CD4-positive, alpha-beta T cell treated with Interleukin-17A for 4 hours (primary cell): ENCODE results near the gene OVAAL.
"Not testable (repeated sequence)": the region's sequence is repeated elsewhere in the genome, so short reads cannot be mapped to it uniquely, and the experiment has no call there.

Experiments
- DNase-seq: peaks from one replicate; pipeline ENCODE4 v3.0.0-alpha.2; 2020; ENCODE audit warnings: mixed read lengths

OVAAL gene

GRCh38 chr1:180540697-180541594 lies 17.8 kb upstream of the OVAAL start:
- no peak for DNase-seq

- DNase-seq, result no peak
Measured at GRCh38 chr1:180542113-180542837, 16.5 kb upstream of the OVAAL start.

DNA sequence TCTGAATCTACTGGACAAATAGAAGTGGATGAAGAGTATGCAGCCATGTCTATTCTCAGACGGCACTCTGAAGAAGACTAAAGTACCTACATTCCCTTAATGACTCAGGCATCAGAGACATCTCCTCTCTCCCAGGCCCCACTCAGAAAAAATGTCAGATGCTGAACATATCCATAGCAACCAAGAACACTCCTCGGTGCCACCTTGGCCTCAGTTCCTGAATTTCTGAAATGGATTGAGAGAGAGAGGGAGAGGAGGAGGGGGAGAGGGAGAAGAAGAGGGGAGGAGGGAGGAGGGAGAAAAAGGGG lies 16.0 kb upstream of the OVAAL start:
- no peak for DNase-seq

DNA sequence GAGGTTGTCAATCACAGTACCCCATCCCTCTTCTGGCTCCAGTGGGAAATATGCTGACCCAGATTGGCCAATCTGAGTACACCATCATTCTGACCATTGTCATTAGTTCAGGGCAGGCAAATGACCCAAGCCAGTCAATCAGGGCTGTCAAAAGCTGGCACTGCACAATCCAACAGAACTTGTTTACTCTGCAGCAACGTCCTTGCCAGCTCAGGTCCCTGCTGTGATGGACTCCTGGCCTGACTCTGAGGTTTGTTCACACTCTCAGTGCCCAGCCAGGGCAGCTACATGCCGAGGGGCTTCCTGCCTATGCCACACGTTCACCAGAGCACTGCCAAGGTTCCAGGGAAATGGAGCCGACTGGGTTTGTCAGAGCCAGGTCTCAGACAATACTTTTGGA lies 14.7 kb upstream of the OVAAL start:
- DNase-seq, result no peak

DNA sequence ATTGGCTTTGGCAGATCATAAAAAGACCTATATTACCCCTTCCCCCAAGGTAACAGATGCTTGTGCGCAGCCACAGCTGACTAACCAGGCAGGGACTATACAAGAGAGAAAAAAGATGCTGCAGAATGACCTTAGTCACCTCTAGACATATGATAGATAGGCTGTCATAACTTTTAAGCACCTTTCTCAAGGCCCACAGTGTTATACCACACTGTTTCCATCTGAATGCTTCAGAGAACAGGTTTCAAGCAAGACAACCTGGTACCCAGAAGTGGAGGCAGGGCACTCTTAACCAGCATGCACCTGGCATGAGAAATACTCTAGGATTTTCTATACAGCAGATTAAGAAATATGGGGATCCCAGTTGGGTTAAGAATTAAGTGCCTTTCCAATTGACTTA lies 12.8 kb upstream of the OVAAL start:
- DNase-seq, result no peak

DNA sequence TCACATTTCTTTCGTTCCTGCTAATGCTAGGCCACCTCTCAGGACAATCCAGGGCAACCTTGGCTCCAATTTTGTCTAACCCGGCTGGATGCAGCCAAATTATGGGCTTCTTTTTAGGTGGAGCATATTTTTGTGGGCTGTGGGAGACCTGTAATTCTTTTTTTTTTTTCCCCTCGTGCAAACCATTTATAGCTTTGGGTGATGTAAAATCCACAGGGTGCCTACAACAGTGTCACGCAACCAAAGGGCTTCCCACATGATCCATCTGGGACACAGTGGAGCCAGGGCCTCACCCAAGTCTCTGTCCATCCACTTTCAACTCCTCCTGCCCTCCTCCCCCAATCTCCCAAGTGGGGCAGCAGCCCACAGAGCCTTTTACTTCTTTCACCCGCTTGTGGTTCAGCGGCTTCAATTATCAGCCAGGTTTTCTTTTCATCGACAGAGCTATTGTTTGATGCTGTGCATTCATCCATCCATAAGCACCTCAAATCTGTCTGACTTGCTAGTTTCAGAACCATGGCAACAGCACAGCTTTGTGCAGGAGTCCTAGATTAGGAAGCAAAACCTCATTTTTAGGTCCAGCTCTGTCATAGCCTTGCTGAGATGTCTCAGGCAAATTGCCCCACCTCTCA lies 10.0 kb upstream of the OVAAL start:
- DNase-seq, result no peak

DNA sequence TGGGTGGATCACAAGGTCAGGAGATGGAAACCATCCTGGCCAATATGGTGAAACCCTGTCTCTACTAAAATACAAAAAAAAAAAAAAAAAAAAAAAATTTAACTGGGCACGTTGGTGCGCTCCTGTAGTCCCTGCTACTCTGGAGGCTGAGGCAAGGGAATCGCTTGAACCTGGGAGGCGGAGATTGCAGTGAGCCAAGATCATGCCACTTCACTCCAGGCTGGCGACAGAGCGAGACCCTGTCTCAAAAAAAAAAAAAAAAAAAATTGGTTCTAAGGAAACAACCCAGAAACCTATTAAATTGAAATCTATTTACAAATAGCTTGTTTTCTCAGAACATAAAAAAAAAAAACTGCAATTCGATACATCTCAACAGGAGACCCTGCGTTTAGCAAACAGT lies 9.0 kb upstream of the OVAAL start:
- DNase-seq, result not testable (repeated sequence)

DNA sequence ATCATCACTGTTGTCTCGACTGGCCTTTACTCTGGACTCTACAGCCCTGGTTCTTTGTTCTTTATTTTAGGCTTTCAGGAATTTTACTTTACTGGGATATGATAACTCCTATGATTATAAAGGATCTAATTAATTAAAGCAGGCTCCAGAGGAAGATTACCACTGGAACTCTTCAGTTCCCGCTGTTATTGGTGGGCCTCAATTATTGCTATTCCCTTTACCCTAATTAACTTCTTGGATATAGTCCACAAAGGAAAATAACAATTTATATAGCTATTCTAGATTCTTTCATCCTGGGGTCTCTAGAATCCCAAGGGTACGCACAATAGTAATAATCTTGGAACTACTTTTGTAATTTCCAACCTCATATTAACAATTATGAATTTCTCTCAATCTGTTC lies 8.5 kb upstream of the OVAAL start:
- no peak for DNase-seq

DNA sequence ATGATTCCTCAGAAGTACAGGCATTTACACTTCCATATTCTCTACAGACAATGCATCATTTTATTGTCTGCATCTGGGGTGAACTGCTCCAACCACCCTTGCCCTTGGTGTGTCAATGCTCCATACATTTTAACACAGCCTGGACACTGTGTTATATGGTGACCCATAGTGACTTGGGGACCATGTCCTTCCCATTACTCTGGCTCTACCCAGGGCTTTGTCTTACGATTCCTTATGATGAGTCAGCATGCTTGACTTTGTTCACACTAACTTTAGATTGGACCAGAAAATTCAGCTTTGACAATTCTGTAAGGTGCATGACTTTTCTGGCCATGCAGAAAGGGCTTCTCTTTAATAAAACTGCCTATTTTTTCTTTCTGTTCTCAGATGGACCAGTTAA lies 6.8 kb upstream of the OVAAL start:
- DNase-seq, result no peak

- DNase-seq, result not testable (repeated sequence)
Measured at GRCh38 chr1:180553046-180553445, 5.7 kb upstream of the OVAAL start.

DNA sequence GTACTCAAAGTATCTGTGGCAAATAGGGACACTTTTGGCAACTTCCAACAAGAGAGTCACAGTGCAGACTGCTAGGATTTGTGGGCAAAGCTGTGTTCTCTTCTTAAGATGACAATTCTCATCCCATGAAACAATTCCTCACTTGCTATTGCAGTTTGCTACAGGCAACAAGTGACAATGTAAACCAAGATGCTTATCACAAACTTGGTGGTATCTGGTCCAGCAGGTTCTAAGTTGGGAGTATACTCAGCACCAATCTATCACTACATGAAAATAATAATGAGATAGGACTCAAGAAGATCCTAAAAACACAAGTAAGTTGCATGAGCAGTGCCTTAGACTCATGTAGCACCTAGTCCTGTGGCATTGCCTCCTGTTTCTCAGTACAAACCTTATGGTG lies 3.4 kb upstream of the OVAAL start:
- no peak for DNase-seq

- no peak for DNase-seq
Measured at GRCh38 chr1:180560200-180560867, 1.6 kb downstream of the OVAAL start.

- DNase-seq, result no peak
Measured at GRCh38 chr1:180560868-180561600, 2.3 kb downstream of the OVAAL start.

GRCh38 chr1:180562640-180563025 lies 3.9 kb downstream of the OVAAL start:
- DNase-seq, result no peak

DNA sequence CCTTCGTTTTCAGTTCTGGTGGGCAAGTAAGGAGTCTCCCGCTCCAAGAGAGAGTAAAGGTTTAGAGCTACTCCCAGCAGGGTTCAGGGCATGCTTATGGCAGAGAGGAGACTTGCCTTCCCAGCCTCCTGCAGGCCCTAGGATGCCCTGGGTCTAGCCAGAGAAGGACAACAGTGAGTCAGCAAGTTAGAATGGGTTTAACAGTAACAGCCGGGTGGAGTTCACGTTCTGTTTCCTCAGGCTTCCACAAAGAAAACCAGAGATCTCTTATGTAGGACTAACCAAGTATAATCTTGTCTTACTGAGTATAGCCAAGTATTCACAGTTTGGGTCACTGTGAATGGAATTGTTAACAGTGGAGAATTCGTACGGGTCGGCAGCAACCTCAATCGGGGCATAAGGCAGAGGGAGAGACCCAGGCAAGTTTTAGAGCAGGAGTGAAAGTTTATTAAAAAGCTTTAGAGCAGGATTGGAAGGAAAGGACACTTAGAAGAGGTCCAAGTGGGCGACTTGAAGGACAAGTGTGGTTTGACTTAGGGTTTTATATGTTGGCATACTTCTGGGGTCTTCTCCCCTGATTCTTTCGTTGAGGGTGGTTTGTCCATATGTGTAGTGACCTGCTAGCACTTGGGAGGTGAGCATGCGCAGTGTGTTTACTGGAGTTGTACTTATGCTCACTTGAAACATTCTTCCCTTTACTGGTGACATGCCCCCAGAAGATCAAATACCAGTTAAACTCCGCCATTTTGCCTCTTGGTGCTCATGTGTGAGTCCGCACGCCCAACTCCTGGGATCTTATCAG lies 4.5 kb downstream of the OVAAL start:
- no peak for DNase-seq

DNA sequence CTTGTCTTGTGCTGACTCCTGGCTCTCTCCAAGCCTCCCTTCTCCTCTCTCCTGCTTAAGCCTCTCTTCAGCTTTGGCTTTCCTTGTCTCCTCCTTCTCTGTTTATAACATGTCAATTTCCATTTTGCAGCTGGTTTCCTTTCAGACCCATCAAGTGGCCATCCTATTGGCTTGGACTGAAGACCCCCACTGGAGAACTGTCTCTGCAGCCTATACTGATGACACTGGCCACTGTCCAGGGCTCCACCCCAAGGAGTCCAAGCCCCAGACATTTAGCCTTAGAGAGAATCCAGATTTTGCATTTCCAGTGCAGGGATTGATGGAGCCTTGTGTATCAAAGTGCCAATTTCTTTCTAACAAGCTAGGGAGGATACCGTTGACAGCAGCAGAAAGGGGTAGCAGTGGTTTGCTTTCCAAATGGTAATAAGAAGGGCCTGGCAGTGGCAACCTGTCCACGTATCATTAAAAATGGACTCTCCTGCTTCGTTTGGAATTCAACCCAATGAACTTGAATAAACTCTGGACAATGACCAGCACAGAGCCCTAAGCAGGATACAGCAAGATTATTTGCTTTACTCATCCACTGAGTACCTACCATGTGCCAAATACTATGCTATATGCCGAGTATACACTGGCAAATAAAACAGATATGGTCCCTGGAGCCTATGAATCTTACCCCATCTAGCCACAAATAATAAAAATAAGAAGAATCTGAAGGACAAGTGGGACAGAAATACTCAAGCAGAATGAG lies 6.5 kb downstream of the OVAAL start:
- DNase-seq, result no peak

DNA sequence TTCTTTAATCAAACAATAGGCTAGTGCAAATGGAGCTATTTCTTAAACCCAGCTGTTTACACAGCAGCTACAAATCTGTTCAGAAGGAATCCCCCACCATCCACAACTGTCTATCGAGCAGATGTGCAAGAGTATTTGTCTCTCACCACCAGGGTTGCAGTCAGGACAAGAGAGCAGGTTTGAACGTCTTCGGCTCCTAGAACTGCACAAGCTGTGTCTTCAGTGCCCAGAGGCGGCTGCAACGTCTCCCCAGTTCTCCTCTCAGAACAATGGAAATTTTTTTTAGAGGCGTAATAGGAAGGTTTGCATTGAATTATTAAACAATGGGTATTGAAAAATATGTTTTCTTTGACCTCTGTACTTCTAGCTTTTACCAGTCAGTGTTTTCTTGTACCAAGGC lies 7.3 kb downstream of the OVAAL start:
- no peak for DNase-seq

DNA sequence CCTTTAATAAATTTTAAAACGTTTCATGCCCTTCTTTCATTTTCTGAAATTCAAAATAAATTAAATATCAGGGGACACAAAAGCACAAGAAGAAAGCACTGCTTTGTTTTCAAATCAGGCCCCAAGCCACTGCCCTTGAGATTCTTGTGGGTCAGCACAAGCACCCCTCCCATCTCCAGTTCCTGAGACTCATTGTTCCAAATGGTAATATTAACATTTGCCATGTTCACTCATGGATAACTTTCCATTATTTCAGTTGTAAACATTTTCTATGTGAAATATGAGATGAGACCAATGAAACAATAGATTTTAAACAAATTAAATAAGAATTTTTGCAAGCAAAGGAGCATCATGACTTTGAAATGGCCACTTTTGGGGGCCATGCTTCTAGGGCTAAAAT lies 7.7 kb downstream of the OVAAL start:
- no peak for DNase-seq

- no peak for DNase-seq
Measured at GRCh38 chr1:180567654-180568053, 8.9 kb downstream of the OVAAL start.

DNA sequence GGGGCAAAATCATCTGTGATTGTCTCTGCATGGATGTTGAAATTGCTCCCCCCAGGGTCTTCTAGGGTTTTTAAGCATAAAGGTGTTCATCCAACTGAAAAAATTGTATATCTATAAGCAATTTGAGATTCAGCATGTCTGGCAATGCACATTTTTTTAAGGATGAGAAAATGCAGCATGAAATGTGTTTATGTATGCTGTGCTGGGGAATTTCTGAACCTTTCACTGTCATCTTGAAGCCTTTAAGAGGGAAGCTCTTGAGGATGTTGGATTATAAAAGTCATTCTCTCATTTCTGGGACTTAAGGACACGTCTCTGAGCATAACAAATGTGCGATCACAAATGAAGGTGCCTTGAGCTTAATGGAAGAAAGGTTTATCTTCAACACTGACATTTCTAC lies 9.4 kb downstream of the OVAAL start:
- DNase-seq, result no peak
